Measurements from ENCODE around the gene USP10.

USP10 gene

DNA sequence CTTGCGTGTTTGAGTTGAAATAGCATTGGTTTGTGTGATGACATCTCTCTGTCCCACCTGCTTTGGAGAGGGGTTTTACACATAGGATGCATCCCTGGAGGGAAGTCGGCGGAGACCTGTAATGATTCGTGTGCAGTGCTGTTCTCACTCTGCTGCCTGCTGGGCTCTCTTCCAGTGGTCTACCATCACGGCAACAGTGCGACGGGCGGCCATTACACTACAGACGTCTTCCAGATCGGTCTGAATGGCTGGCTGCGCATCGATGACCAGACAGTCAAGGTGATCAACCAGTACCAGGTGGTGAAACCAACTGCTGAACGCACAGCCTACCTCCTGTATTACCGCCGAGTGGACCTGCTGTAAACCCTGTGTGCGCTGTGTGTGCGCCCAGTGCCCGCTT is 78.9 kb downstream of the USP10 start:
- ATAC-seq: no peak

- no peak for ATAC-seq
Observed at GRCh38 chr16:84780063-84780462, 80.3 kb downstream of the USP10 start.

GRCh38 chr16:84780544-84781376 is 81.0 kb downstream of the USP10 start:
- ATAC-seq: no peak

GRCh38 chr16:84782846-84783245 is 83.0 kb downstream of the USP10 start:
- no peak for ATAC-seq

DNA sequence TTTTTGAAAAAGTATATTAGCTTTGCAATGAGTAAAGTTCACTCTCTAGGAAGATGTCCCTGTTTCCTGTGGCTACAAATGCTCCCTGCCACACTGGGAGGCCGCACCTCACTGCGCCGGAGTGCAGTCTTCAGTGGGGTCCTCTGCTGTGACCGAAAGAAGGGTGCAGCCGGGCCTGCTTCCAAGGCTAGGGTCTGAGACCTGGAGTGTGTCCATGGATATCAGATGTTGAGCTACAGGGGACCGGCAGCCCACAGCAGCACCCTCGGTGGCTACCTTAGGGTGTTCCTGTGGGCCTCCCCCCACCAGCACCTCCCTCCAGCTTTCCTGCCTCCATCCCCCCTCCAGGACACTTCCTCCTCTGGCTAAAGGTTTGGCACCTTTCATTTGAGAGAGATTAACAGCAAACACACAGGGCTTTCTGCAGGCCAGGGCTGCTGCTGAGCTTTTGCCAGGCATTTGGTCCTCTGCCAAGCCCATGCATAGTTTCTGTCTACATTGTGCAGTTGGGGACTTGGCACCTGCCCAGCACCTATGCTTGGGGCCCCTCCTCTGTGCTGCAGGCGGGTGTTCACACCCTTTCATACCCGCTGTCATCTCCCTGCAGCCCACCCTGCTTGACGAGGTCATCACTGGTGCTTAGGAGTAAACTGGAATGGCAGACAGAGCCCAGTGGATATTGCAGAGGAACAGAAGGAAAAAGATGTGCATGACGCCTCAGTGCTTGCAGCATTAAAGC is 86.2 kb downstream of the USP10 start:
- no peak for ATAC-seq

GRCh38 chr16:84786605-84787262 is 86.9 kb downstream of the USP10 start:
- ATAC-seq: no peak

DNA sequence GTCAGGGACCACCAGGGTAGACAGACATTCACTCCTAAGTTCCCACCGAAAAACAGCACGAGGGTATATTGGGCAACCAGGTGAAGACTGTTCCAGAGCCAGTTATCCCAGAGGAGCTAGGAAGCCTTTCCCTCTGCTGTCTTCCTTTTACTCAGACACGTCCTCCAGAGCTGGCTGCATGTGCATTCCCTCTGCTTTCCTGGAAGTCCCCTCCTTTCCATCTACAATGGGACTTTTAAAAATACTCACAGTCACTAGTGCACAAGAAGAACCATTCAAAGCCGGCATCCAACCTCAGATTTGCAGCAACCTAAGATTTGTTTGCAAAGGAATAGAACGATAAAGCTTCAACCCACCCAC is 87.4 kb downstream of the USP10 start:
- no peak for ATAC-seq

DNA sequence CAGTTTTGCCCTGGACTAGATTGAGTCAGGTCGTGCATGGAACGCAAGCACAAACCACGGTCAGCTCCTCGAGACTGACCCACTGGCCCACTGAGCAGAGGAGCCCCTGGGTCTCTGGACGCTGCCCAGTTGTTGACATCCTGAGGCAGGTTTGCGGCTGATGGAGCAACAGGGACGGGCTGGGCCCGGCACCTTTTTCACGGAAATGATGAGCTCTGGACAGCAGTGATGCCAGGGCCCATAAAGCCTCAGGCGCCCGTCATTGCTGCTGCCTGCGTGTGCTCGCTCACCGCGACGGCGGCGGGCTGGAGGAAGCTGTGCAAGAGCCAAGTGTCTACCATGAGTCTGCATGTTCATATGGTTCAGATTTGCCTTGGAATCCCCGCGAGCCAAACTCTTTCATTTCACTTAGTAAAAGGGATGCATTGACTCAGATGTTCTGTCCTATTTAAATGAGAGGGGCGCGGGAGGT is 89.2 kb downstream of the USP10 start:
- ATAC-seq: no peak

DNA sequence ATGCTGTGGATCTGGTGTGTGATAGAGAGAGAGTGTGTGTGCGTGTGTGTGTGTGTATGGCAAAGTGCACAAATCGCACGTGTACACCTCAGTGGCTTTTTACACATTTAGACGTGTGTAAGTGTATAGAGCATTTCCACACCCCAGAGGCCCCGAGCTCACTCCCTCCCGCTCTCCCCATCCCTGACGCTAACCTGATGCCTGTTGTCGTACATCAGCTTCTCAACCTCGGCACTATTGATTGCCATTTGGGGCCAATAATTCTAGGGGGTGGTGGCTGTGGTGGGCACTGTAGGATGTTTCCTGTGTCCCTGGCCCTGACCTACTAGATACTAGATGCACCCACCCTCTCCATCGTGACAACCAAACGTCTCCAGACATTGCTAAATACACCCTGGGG is 89.6 kb downstream of the USP10 start:
- no peak for ATAC-seq

DNA sequence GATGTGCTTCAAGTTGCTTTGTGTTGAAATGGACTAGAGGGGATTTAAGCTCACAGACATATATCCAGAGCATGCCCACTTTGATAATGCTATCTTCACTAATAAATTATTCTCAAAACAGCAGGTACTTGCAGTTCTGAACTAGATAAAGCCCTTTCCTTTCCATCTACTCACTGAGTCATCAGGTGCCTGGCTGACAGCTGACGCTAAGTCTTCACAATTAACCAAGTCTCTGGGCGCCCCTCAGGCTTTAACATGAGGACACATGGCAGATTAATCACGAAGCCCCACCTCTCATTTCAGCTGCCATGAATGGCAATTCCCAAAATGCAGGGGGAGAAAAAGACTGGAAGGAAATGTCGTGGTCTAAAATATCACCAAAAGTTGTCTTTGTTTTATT is 90.5 kb downstream of the USP10 start:
- no peak for ATAC-seq

- ATAC-seq: no peak
Observed at GRCh38 chr16:84791088-84791487, 91.3 kb downstream of the USP10 start.

- ATAC-seq: no peak
Observed at GRCh38 chr16:84791501-84791900, 91.7 kb downstream of the USP10 start.

- no peak for ATAC-seq
Observed at GRCh38 chr16:84794186-84794585, 94.4 kb downstream of the USP10 start.

DNA sequence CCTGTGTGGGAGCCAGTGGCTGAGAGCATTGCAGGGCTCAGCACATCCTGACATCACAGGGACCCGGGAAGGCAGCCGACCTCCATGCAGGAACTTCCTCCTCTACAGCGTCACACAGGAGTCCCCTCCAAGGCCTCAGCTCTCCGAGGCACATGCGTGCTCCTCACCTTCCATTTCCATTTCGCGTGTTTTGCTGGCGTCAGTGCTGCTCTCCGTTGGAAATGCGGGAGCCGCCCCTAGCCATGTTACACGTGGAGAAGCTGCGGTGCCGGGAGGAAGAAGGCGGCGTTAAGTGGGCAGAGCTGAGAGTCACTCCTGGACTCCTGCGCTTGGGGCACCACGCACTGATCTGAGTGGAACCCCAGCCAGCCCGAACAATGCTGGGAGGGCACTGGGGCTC is 94.8 kb downstream of the USP10 start:
- ATAC-seq: no peak

DNA sequence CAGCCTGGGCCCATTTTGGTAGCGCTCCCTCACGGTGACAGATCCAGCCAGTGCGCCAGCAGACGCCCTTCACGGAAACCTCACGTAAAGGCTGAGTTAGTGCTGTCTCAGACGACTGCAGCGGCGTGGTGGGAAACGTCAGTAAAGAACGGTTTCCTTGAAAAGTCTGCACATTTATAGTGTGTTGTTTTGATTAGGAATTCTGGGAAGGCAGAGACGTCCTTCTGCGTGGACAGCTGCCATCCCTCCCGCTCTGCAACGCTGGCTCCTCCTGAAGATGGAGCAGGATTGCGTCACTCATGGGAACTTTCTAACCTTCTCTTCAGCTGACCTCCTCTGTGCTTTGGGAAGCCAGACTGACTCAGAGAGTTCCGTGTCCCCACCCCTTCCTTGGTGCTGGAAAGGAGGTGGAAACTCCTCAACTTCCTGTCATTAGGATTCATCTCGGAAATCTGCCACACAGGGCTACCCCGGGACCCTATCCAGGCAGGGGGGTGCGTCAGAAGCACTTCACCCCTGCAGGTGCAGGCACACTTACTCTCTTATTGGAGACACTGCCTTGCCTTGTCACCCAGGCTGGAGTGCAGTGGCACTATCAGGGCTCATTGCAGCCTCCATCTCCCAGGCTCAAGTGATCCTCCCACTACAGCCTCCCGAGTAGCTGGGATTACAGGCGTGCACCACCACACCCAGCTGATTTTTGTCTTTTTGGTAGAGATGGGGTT is 95.7 kb downstream of the USP10 start:
- no peak for ATAC-seq

- ATAC-seq: no peak
Observed at GRCh38 chr16:84800158-84800978, 100.6 kb downstream of the USP10 start.

- ATAC-seq: no peak
Observed at GRCh38 chr16:84803146-84803545, 103.3 kb downstream of the USP10 start.

DNA sequence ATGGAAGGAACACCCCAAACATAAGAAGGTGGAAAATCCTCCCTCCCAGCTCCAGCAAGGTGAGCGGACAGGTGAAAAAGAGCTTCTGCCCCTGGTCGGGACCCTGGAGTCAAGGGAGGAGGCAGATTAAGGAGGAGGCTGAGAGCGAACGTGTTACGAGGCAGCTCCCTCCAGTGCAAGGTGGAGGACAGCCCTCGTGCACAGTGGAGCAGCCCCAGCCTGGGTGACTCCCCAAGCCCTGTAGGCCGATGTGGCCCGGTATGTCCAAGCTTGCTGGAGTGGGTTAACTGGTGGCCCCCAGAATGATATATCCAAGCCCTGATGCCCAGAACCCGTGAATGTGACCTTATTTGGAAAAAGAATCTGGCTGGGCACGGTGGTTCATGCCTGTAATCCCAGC is 104.5 kb downstream of the USP10 start:
- no peak for ATAC-seq

- peak in 1 of 2 donors; percentile 27 for ATAC-seq
Observed at GRCh38 chr16:84806256-84806889, 106.6 kb downstream of the USP10 start.

- ATAC-seq: no peak
Observed at GRCh38 chr16:84806890-84807258, 107.1 kb downstream of the USP10 start.

- no peak for ATAC-seq
Observed at GRCh38 chr16:84807776-84808175, 108.0 kb downstream of the USP10 start.

- no peak for ATAC-seq
Observed at GRCh38 chr16:84808826-84809225, 109.0 kb downstream of the USP10 start.
